HG03342 (cell line): ENCODE results near the gene ITPR3.

Source experiments
- ATAC-seq: cut with Tn5 transposase; IDR thresholded peaks from one replicate; pipeline ENCODE4 v1.9.1; 2021; ENCODE audit warnings: mild to moderate bottlenecking, moderate library complexity; ENCODE audit not compliant: unreplicated experiment

The ITPR3 gene

DNA sequence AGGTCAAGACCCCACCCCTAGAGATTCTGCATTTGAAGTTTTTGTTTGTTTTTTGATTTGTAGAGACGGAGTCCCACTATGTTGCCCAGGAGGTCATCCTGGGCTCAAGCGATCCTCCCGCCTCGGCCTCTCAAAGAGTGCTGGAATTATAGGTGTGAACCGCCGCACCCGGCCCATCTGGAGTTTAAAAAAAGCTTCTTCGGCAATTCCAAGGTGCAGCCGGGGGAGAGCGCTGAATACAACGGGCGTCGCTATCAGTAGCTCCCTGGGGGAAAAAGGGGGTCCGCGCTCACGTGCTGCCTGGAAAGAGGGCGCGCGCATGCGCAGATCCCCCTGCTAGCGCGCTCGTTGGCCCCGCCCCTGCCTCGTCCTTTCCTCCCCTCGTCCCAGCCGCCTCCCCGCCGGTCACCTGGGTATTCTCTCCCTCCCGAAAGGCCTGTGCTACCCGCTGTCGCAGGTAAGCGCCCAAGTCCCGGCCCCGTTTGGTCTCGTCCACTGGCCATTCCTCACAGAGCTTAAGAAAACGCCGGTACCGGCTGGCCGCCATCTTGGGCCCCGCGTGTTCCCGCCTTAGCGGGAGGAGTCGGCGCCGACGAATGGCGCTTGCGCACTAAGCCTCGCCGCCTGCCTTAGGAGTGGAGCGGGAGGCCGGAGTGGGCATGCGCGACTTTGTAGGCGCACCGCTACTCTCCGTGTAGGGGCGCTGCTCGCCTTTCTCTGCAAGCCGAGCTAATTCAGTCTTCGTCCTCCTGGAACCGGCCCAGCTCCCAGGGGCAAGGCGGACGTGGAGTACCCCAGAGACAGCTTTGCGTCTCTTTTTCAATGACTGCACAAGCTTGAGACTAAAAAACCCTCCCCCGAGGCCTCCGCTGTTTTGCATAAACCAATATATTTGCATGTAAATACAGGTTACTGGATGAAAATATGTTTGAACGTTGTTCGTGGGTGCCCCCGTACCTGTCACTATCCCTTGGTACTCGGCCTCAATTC lies 90.3 kb downstream of the ITPR3 start, which contains the start of gene UQCC2:
Gene UQCC2 (minus strand): TSS at position 561 of the 990 bp plus-strand sequence. CDS start 14 bp downstream, at position 547.
- peak; percentile 77 for ATAC-seq

DNA sequence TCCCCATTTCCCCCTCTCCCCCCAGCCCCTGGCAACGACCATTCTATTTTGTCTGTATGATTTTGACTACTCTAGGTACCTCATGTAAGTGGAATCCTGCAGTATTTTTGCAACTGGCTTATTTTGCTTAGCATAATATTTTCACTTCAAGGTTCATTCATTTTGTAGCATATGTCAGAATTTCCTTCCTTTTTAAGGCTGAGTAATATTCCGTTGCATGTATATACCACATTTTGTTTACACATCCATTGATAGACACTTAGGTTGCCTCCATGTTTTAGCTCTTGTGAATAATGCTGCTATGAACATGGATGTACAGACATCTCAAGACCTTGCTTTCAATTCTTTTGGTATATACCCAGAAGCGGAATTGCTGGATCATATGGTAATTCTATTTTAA lies 91.8 kb downstream of the ITPR3 start:
- ATAC-seq = no peak

DNA sequence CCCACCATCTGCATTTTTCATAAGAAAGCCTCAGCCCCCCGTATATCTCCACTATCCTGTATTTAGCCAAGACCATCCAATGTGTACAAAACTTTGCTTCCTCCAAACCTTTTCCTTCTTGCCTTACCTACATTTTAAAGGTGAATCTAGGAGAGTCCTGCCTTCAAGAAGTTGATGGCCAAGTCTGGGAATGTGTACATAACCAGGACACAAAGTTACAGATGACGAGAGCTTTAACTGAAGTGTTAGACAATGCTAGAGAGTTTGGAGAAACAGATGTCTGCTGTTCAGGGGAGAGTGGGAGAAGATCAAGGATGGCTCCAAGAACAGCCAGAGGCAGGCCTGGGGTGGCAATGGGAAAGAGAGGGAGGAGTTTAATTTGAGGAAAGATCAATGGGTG lies 92.7 kb downstream of the ITPR3 start:
- no peak for ATAC-seq

DNA sequence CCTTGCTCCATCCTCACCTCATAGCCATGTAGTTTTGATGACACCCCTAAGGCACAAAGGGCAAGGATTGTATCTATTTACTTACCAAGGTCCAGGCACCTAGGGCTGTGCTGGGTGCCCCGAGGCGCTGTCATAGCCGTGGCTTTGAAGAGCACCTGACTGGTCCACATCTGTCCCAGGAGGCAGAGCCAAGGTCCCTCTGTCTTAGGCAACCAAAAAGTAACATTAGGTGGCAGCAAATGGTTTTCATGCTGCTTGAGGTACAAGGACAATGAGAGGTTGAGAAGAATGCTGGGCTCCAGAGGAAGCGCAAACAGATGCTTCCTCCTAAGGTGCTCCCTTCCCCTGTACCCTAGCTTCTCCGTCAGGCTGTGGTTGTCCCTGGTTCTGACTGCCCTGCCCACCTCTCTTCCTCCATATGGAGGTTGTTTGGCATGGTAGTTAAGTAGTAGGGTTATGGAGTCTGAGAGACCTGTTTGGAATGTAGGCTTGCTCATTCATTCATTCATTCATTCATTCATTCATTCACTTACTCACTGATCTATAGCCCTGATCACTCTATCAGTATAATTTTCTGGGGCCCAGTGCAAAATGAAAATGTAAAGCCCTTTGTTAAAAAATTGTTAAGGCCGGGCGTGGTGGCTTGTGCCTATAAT lies 93.4 kb downstream of the ITPR3 start:
- ATAC-seq = no peak

DNA sequence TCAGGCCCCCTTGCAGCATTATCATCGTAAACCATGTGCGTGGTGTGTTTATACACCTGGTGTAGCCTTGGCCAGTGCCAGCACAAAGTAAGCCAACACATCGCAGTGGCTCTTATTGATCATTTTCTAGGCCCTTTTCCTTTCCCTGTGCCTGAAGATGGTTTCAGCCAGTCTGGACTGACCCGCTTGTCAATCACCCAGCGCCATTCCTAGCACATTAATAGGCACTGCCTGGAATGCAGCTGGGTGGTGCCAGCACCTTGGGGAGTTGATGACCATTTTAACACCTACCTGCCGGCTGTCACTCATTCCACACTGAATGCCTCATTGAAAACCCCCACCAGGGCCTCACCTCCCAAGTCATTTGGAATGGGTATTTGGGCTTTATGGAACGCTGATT lies 95.3 kb downstream of the ITPR3 start:
- ATAC-seq = no peak

DNA sequence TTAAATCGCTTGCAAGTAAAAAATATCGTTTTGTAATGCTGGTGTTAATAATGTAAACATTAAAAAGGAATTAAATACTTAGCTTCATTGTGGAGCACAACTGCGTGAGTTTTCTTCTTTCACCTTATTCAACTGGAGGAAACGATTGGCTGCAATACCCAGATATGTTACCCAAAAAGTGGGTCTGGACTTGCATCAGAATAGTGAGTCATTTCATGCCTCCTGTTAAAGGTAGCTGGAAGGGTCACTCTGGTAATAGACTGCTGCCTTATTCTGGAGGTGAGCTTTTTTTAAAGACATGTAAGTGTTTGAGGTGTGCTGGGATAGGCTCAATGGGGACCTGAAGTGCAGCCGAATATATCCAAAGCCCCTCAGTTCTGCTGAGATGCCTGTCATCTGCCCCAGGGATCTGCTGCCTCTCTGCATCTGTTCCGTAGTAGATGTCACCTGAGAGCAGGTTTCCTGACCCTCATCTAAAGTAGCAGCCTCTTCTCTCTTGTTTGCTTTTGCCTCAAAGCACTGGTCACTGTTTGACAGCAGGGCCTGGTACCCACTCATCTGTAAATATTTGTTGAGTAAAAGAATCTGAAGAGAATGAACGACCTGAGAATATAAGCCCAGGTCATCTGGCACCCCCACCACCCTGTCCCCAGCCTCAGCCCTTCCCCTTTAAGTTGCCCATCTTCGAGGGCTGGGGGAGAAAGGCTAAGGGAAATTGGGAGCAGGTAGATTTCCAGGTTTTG lies 95.9 kb downstream of the ITPR3 start:
- no peak for ATAC-seq

DNA sequence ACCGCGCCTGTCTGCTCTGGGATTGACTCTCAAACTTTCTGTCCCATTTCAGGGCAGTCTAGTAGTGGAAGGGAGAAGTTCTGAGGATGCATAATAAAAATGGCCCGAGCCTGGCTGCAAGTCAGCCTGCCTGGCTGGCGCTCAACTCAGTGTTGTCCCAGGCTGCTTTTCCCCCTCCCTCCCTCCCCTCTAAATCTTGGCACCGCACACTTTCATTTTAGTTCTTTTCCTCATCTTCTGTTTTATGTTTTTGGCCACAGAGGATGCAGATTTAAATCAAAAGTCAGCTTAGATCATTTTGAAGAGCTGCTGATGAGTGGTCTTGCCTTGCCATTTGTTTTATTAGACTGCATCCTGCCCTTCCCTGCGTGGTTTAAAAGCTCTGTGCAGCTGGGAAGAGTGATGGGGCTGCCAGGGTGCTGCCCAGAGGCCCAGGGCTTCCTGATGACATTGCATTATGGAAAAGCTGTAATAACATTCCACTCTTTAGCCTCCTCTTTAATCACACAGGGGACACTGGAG lies 96.9 kb downstream of the ITPR3 start:
- no peak for ATAC-seq

DNA sequence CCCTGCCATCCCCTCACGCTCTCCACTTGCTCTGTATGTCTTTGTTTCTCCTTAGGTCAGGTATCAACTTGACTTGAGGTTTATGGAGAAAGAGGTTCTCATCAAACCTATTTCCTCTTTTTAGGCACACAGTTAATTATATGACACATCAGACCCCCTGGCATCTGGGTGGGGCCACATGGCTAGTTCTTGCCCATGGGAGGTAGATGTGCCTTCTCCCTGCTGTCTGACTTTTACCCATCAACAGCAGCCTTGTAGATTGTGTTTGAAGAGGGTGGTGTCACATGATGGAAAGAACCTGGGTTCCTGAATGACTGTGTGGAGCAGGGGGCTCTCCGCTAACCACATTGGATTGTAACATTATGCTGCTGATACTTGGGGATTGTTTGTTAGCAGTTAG lies 97.6 kb downstream of the ITPR3 start:
- ATAC-seq = no peak

DNA sequence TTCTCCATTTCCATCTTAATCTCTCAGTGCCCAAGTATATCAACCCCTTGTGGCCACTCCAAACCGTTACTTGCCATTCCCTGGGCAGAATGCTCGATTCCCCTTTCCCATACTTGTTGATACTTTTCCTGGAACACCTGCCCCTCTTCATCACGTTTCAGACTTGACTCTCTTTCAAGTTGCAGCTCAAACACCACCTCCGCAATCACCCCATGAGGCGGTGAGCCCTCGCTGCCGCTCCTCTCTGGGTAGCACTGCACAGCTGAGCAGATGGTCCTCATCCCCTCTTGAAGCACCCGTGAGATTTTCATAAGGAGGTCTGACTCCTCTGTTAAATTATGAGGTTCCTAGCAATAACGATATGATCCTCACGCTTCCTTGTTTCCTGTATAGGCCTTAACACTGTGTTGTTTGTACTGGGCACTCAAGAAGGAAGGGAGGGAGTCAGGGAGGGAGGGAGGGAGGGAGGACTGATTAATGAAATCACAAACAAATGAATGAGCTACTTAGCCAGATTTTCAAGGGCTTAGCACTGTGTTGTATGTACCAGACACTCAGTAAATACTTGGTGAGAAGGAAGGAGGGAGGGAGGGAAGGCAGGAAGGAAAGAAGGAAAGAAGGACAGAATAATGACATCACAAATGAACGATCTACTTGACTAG lies 98.3 kb downstream of the ITPR3 start:
- no peak for ATAC-seq

DNA sequence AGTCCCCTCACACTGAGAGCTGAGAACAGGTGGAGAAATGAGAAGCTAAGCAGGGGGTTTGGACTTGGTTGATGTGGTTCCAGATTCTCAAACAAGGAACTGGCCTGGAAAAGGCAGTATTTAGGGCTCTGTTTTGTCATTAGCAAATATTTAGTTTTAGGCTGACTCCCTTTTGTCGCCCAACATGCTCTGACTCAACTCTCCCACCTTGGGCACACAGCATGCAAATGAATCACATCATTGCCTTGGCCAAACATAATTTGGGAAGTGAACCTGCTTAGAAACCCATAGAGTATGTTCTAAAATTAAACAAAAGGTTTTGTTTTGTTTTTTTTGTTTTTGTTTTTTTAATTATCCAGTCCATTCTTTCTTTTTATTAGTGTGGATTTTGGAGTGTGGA lies 99.9 kb downstream of the ITPR3 start:
- ATAC-seq = no peak

DNA sequence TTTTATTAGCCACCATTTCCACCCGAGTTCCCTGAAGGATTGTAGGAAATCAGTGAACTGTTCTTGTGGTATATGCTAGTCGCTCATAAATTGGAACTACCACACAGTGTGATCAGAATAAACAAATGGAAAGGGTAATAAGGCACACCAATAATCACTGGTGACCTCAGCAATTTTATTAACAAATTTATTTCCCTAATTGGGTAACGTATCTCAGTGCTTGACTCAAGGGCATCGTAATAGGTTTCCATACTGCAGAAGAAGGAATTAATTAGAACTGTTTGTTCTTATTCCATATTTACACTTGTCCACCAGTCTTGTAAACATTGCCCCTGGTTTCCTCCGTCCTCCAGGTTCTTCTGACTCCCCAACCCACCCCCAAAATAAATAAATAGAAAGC lies 100.4 kb downstream of the ITPR3 start:
- no peak for ATAC-seq

DNA sequence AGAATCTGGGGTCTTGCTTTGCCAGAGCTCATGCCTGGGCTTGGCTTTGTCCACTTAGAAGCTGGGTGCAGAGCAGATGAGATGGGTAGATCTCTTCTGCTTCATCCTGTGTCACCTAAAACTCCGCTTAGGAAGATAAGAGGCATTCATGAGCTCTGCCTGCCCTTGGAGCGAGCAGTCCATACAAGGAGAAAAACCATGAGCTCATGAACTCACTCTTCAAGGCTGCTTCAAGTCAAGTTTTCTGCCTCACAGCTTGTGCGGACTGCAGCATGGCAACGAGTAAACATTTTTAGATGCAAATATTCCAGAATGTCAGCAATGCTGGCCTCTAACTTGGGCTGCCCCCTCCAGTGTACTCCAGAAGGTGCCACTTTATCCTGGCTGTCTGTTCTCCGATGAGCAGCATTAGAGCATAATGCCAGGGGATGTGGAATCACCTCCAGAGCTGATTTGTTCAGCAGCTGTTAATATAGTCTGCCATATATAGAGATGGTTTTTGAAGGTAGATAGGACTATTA lies 101.0 kb downstream of the ITPR3 start:
- no peak for ATAC-seq

DNA sequence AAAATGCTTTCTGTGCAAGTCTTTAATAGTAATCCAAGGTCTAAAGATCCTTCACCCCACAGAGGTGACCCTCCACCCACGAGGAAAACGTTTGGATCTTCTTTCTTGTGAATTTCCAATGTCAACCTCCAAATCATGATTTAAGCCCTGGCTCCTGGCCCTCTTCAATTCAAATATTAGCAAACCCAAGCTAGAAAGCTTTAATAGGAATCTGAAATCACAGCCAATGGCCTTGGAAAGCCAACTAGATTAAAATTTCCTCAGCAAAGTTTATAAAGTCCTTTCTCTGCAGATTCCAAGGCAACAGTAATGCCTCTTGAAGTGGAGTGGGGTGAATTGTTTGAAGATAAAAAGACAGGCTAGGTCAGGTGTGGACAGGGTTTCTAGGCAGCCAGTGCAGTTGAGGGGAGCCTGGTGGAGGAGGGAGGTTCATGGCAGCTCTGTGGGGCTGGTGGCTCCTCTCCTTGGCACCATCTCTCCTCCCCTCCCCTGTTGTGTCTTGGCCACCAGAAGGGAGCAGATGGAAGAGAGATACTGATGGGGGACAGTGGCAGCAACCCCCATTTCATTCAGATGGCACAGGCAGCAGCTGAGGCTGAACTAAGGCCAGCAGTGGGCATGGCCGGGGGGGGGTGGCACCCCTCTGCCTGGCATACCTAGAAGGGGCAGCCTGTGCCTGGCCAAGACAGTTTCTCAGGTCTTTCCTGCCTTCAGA lies 102.4 kb downstream of the ITPR3 start:
- ATAC-seq = no peak

DNA sequence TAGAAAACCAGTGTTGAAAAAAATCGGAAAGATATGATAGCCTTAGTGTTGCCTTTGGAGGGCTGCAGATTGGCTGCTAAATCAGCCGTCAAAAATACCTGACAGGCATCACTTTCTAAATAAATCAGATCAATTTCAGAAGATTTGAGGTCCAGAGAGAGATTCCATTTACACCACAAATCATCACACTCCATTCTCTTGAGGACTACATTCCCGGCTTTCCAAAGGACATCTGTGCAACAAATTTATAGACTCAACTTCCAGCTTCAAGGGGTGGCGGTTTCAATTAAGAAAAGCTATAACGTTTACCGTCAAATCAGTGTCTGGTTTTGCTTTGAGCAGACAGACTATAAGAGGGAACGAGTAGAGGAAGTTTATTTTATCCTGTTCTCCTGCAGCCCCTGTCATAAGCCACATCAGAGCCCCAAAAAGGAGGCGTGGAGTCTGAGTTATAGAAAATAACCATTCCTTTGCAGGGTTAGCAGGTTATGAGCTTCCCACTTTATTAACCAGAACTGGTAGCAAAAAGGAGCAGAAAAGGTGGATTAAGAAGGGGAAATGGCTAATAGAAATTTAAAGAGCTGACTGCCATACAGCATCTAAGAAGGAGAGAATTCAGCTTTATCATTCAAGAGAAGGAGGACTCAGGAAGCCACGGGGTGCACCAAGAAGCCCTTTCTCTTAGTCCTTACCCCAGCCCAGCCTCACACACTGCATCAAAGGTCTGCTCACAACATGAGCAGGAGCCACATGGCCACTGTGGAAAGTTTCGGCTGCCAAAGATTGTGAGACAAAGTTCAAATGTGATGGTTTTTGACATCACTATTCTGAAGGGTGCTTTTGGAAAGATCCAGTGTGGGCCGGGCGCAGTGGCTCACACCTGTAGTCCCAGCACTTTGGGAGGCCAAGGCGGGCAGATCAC lies 103.2 kb downstream of the ITPR3 start:
- no peak for ATAC-seq

DNA sequence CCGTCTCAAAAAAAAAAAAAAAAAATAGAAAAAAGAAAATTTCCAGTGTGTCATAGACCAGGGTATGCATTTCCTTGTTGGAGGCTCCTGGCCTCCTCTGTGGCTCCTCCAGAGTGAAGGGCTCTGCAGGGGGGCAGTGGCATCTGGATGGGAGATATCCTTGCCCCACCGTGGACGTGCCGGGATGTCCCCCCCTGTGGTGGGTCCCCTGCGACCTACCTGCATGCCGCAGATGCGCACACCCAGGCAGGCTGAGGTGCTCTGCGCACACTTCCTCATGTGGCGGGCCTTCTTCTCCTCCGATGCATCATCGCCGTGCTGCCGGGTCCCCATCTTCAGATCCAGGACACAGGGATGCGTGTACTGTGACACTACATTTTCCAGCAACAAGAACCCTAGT lies 104.1 kb downstream of the ITPR3 start:
- ATAC-seq = no peak

DNA sequence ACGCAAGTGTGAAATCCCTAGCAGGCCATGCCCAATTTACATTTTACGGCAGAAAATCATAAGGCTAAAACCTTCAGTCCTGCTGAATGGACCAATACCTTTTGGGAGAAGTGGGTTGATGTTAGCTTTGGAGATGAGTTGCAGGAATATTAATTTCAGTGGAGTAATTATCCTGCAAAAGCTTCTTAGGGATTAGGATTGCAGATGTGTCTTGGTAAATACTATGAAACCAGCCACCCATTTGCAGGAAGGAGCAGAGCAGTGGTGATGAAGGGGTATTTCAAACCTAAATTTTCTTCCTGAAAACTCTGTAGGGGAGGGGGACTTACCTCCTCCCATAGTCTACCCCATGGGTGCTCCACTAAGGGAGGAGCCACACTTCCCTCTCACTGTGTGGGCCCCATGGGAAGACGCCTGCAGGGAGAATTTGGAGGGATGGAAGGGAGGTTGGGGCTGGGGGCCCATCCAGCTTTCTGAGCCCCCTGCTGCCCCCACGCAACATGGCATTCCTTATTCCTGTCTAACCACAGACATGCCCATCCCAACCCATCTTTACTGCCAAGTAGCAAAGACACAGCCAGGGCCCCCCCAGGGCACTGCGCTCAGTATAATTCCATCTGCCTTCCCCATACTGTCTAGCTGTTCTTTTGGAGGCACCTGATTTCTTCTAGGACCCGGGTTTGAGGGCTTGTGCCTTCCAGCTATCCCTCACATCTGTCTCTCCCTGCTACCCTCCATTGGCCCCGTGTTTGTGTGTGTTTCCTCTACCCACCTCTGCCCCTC lies 105.0 kb downstream of the ITPR3 start:
- ATAC-seq = no peak

DNA sequence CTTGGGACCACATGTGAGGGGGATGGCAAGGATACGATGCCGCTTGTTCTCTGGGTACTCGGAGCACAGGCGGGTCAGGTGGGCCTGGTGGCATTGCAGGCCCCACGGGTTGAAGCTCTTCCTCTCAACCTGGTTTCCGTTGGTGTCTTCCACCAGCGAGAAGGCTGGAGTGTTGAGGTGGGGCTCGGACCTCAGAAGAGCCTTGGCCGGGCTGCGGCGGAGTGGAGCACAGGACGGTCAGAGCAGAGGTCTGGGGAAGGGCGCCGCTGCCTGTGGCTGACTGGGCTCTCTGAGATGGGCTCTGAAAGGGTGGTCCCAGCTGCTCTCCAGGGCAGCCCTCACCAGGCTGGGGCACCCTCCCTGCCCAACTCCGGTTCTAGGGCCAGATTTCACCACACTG lies 105.6 kb downstream of the ITPR3 start:
- no peak for ATAC-seq

DNA sequence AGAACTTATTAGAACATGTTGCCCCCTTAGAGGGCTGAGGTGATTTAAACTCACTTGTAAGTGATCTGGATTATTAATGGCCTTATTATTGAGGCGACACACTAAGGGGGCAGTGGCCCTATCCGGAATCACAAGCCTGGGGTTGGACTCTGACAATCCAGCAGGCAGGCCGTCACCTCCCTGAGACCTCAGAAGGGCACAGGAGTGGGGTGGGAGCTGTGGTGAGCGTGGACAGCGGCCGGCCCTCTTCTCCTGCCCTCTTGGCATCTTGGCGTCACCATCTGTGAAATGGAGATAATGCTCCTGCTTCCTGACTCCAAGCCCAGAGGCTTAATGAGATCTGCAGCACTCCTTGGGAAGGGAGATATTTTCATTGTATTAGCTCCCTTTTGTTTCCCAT lies 106.0 kb downstream of the ITPR3 start:
- ATAC-seq = no peak
